Natural killer cell (primary cell): ENCODE data around the gene INTS3. TPM values are rescaled to one million over a fixed set of nuclear protein-coding genes. Genes with fewer than 3 reads are reported as not detected.
"Not testable (repeated sequence)": the region's sequence is repeated elsewhere in the genome, so short reads cannot be mapped to it uniquely, and the experiment has no call there.

Experiments used
- ATAC-seq, 3 donors: fragments of 150-1000 bp in 2 of 3; fragments of 200-7000 bp in 1 of 3; cut with Tn5 transposase; 1 replicate in 1 of 3; 2 replicates in 2 of 3; pipeline ENCODE4 v1.10.0; 2021; ENCODE audit warnings: mild to moderate bottlenecking in 2 of 3, moderate library complexity in 2 of 3
- DNase-seq, 2 donors: peaks; one replicate each; pipeline versions ENCODE4 v3.0.0 to v3.0.0-alpha.2; 2013 to 2021; ENCODE audit warnings: mixed read lengths in 1 of 2
- H3K27ac ChIP-seq: one replicate; pipeline ENCODE4 v1.5.1; 2013; ENCODE audit warnings: mild to moderate bottlenecking, low read length
- H3K27me3 ChIP-seq: one replicate; pipeline ENCODE4 v1.6.1; 2013; ENCODE audit warnings: low read length; ENCODE audit not compliant: control insufficient read depth, insufficient read depth
- H3K36me3 ChIP-seq: one replicate; pipeline ENCODE4 v1.6.1; 2013; ENCODE audit warnings: low read length; ENCODE audit not compliant: control insufficient read depth, insufficient read depth
- H3K4me1 ChIP-seq: one replicate; pipeline ENCODE4 v1.6.1; 2013; ENCODE audit warnings: low read length; ENCODE audit not compliant: control insufficient read depth, insufficient read depth
- H3K4me3 ChIP-seq: one replicate; pipeline ENCODE4 v1.5.1; 2013; ENCODE audit warnings: low read length
- H3K9me3 ChIP-seq: one replicate; pipeline ENCODE4 v1.6.1; 2013; ENCODE audit warnings: low read length; ENCODE audit not compliant: control insufficient read depth, insufficient read depth
- H3K27ac Mint-ChIP-seq, 2 donors: one replicate each; pipeline ENCODE4 v1.8.0; 2022; ENCODE audit warnings: mild to moderate bottlenecking in 2 of 2, mixed read lengths in 2 of 2, moderate library complexity in 1 of 2
- H3K27me3 Mint-ChIP-seq, 2 donors: one replicate each; pipeline ENCODE4 v1.8.0; 2022; ENCODE audit warnings: low read depth in 2 of 2, mixed read lengths in 2 of 2
- H3K36me3 Mint-ChIP-seq: one replicate; pipeline ENCODE4 v1.8.0; 2022; ENCODE audit warnings: mixed read lengths
- H3K4me1 Mint-ChIP-seq, 2 donors: one replicate each; pipeline ENCODE4 v1.8.0; 2022; ENCODE audit warnings: mixed read lengths in 2 of 2
- H3K4me3 Mint-ChIP-seq: one replicate; pipeline ENCODE4 v1.8.0; 2022; ENCODE audit warnings: mild to moderate bottlenecking, moderate library complexity, mixed read lengths
- H3K9me3 Mint-ChIP-seq, 2 donors: one replicate each; pipeline ENCODE4 v1.8.0; 2022; ENCODE audit warnings: mixed read lengths in 2 of 2
- WGBS: methylation state at CpG from one replicate; pipeline ENCODE4 v1.1.7; 2013; ENCODE audit warnings: missing lambda C conversion rate; ENCODE audit not compliant: insufficient coverage; 5-methylcytosine and 5-hydroxymethylcytosine counted together
- intact Hi-C: fragments of 100-400 bp; cut with micrococcal nuclease; formaldehyde crosslinking; loops from one replicate; pipeline ENCODE4 v1.14.2; 2022
- total RNA-seq, 4 donors: library from RNA; stranded (reverse); fragments of 120-200 nt in 1 of 4; gene quantifications; one replicate each; pipeline versions ENCODE4 v1.2.3 to v1.2.4, GENCODE V29; 2013 to 2022
- TF ChIP-seq, protein P1 (sequence below): fragments of 200-600 bp; IDR thresholded peaks from one replicate; pipeline ENCODE4 v1.8.0; 2022; ENCODE audit warnings: antibody characterized with exemption

Gene INTS3
- total RNA-seq, 3 donors from 2014 or later (not counting 1 experiment from before 2014, with no cell fraction given): 44.3 to 55.3 (median 44.5) TPM

DNA sequence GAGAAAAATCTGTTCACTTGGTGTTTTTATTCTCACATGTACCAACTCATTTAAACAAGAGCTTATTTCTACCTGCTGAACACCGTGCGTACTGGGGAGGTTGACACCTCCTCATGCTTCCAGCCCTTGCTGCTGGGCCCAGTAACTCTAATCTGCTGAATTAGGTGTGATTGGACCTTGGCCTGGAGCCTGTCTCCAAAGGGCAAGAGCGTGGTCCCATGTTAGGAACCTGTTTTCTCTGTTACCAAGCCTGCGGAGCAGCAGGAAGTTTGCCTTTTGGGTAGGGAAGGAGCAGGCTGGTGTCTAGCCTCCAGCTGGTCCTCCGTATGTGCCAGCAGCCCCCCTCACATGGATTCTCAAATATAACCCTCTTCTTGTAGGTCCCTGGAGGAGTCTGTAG lies 36.5 kb downstream of the INTS3 start:
- no peaks in the 10 kb centered on the region for H3K9me3 ChIP-seq
- H3K4me3 Mint-ChIP-seq: no peak overlapping the region
- no peak overlapping the region for H3K4me3 ChIP-seq
- H3K4me1 Mint-ChIP-seq: no peaks in the 10 kb centered on the region
- H3K27me3 Mint-ChIP-seq: no peaks in the 10 kb centered on the region
- no peak overlapping the region for H3K27ac ChIP-seq
- ATAC-seq (no peak), DNase-seq (no peak)
- intact Hi-C loops: no loop called here
- H3K36me3 Mint-ChIP-seq: peaks cover 9% of the 10 kb centered on the region
- H3K9me3 Mint-ChIP-seq: no peaks in the 10 kb centered on the region
- TF ChIP-seq, protein P1, sequence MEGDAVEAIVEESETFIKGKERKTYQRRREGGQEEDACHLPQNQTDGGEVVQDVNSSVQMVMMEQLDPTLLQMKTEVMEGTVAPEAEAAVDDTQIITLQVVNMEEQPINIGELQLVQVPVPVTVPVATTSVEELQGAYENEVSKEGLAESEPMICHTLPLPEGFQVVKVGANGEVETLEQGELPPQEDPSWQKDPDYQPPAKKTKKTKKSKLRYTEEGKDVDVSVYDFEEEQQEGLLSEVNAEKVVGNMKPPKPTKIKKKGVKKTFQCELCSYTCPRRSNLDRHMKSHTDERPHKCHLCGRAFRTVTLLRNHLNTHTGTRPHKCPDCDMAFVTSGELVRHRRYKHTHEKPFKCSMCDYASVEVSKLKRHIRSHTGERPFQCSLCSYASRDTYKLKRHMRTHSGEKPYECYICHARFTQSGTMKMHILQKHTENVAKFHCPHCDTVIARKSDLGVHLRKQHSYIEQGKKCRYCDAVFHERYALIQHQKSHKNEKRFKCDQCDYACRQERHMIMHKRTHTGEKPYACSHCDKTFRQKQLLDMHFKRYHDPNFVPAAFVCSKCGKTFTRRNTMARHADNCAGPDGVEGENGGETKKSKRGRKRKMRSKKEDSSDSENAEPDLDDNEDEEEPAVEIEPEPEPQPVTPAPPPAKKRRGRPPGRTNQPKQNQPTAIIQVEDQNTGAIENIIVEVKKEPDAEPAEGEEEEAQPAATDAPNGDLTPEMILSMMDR: no peak
- H3K36me3 ChIP-seq: peaks cover 53% of the 10 kb centered on the region
- H3K27me3 ChIP-seq: no peaks in the 10 kb centered on the region
- H3K4me1 ChIP-seq: no peaks in the 10 kb centered on the region
- no peak overlapping the region for H3K27ac Mint-ChIP-seq
- 96% methylated on average over 4 of the region's 5 CpGs for WGBS

DNA sequence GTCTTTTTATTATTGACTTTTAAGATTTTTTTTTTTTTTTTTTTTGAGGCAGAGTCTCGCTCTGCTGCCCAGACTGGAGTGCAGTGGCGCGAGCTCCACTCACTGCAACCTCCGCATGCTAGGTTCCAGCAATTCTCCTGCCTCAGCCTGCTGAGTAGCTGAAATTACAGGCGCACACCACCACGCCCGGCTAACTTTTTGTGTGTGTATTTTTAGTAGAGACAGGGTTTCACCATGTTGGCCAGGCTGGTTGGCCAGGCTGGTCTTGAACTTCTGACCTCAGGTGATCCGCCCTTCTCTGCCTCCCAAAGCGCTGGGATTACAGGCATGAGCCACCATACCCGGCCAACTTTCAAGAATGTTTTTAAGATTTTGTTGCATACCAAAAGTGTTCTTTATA lies 38.8 kb downstream of the INTS3 start:
- intact Hi-C loops, DNase-seq, H3K27ac ChIP-seq, H3K27me3 ChIP-seq, H3K4me3 Mint-ChIP-seq, ATAC-seq, H3K4me1 ChIP-seq, H3K9me3 ChIP-seq, H3K4me3 ChIP-seq, H3K9me3 Mint-ChIP-seq, H3K36me3 Mint-ChIP-seq, H3K27me3 Mint-ChIP-seq, H3K27ac Mint-ChIP-seq, H3K4me1 Mint-ChIP-seq: not testable (repeated sequence)
- WGBS: 95% methylated on average over 10 of the region's 10 CpGs
- H3K36me3 ChIP-seq: peaks cover 43% of the 10 kb centered on the region

DNA sequence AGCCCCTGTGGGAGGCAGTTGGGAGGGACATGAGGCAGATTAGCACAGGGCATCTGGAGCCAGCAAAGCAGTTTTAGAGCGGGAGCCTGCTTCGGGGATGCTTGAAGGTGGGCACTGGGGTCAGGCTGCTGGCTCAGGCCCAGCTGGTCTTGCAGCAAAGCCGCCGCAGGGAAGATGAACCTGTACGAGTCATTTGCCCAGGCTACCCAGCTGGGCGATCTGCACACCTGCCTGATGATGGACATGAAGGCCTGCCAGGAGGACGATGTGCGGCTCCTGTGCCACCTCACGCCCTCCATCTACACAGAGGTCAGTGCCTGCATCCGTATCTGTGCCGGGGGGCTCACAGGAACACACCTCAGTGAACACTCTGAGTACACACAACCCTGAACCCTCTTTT lies 39.7 kb downstream of the INTS3 start:
- no peak overlapping the region for H3K27ac Mint-ChIP-seq
- H3K9me3 Mint-ChIP-seq: no peaks in the 10 kb centered on the region
- H3K4me3 Mint-ChIP-seq: no peak overlapping the region
- ATAC-seq (no peak), DNase-seq (no peak)
- H3K36me3 Mint-ChIP-seq: peaks cover 9% of the 10 kb centered on the region
- Histone ChIP-seq H3K27me3 (no peaks in the 10 kb centered on the region), H3K4me1 (peaks cover 2% of the 10 kb centered on the region), H3K4me3 (no peak overlapping the region), H3K9me3 (no peaks in the 10 kb centered on the region), H3K27ac (no peak overlapping the region), H3K36me3 (peaks cover 49% of the 10 kb centered on the region)
- H3K4me1 Mint-ChIP-seq: no peaks in the 10 kb centered on the region
- whole genome bisulfite sequencing: 98% methylated on average over 11 of the region's 11 CpGs
- TF ChIP-seq, protein P1: no peak
- no peaks in the 10 kb centered on the region for H3K27me3 Mint-ChIP-seq
- intact Hi-C loops: no loop called here

DNA sequence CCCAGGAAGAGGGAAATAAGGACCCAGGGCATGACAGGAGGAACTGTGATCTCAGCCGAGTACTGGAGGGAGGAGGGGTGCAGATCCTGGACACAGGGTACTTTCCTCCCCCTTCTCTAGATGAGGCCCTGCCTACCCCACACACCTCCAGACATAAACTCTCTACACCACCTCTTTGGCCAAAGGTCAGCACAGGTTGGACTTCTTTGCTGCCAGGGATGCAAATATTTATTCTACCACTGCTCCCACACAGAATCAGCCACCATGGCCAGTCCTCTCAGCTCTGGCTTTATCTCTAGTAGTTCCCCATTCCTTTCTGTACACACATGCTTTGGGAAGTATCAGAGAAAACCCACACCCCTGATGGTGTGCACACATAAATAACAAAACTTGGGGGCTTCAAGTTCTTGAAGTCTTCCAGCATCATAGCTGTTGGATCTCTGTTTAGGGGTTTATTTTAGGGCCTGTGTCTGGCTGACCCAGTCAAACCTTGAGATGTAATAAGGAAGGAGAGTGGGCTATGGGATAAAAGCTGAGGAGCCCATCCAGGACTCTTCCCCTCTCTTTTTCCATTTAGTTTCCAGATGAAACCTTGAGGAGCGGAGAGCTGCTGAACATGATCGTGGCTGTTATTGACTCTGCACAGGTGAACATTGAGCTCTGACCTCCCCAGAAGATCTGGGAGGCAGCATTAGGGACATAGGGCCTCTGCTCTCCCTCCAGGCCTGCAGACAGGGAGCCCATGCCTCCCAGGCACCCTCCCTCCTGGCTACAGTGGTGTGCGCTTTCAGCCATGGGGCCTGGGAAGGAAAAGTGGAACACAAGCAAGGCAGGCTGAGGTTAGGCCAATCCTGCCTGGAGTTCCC lies 40.7 kb downstream of the INTS3 start:
- H3K4me1 ChIP-seq: peaks cover 12% of the 10 kb centered on the region
- Mint-ChIP-seq H3K4me1 (peaks cover 3 to 4% of the 10 kb centered on the region in 2 donors), H3K9me3 (no peaks in the 10 kb centered on the region), H3K27me3 (no peaks in the 10 kb centered on the region), H3K4me3 (no peak overlapping the region), H3K36me3 (peaks cover 9% of the 10 kb centered on the region), H3K27ac (peak overlapping the region in 1 of 2 donors; percentile 27)
- H3K36me3 ChIP-seq: peaks cover 45% of the 10 kb centered on the region
- H3K27ac ChIP-seq: no peak overlapping the region
- TF ChIP-seq, protein P1: no peak
- ATAC-seq: no peak
- no peak for DNase-seq
- WGBS: 100% methylated on average over 3 of the region's 4 CpGs
- intact Hi-C loops: no loop called here
- no peak overlapping the region for H3K4me3 ChIP-seq
- H3K9me3 ChIP-seq: no peaks in the 10 kb centered on the region
- no peaks in the 10 kb centered on the region for H3K27me3 ChIP-seq
